ENCODE data around the gene RER1. TPM values are rescaled to one million over a fixed set of nuclear protein-coding genes. Genes with fewer than 3 reads are reported as not detected.
A peak's percentile ranks its signal among the peaks of the same experiment; 100 is the strongest.

Gene RER1
- total RNA-seq, 1 donor from 2014 or later: 163 TPM

DNA sequence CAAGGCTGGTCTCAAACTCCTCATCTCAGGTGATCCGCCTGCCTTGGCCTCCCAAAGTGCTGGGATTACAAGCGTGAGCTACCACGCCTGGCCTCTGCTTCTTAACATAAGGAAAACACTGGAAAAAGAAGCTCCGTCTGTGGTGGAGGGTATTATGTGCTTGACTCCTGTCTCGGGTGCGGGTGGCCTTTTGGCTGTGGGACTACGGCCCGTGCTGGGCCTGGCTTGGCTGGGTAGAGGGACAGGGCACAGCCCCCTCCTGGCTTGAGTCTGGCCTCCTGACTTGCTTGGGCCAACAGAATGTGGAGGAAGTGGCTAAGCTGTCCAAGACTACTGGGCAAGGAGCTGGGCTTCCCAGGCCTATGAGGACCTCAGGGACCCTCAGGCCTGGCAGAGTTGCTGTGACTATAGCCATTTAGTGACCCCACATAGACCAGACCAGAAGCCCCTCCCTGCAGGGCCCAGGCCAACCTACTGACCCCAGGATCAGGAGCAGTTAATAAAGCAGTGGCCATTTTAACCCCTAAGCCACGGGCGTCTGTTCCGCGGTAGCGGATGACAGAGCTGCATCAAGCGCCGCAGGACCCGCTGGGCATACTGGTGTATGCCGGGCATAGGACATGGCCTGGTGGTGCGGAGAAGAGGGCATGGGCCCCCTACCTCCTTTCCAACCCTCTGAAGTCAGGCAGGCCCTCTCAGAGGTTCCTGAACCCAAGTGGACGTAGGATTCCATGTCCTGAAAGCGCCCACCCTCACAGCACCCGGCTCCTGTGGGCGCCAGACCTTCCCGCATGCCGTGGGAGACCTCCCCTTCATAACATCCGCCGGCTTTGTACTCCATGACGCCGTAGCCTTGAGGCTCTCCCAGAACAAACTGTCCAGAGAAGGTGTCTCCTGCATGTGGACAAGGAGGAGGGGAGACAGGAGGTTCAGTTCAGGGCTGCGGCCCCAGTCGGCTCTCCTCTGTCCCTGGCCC is 4.7 kb upstream of the RER1 start:
- DNase-seq (ENCODE audit: low spot score): no peak
- ATAC-seq: no peak

DNA sequence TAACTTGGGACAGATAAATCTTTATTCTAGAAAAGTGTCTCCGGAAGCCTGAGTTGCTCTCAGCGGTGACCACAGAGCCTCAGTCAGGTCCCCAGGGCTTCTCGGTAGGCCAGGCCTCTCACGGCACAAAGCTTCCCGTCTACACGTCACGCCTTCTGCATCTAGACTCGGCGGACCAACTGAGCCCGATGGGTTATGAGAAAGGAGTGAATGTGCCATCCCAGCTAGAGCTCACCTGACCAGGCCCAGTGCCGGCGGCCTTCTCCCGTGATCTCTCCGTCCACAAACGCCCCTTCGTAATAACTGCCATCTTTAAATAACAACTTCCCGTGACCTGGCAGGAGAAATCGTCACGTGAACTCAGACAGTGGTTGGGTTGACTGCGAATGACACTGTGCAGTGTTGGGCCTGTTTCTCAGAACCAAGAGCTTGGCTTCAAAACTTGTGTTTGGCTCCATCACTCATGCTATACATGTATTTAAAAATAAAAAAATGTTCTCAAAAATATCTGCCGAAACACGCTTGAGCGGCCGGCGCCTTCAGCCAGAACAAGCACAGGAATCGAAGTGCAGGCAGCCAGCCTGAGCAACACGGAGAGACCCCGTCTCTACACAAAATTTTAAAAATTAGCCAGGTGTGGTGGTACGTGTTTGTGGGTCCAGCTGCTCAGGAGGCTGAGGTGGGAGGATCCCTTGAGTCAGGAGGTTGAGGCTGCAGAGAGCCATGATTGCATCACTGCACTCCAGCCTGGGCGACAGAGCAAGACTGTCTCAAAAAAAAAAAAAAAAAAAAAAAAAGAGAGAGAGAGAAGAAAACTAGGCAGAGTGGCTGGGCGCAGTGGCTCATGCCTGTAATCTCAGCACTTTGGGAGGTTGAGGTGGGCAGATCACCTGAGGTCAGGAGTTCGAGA is 3.4 kb upstream of the RER1 start:
- DNase-seq (ENCODE audit: low spot score): no peak
- ATAC-seq: no peak

DNA sequence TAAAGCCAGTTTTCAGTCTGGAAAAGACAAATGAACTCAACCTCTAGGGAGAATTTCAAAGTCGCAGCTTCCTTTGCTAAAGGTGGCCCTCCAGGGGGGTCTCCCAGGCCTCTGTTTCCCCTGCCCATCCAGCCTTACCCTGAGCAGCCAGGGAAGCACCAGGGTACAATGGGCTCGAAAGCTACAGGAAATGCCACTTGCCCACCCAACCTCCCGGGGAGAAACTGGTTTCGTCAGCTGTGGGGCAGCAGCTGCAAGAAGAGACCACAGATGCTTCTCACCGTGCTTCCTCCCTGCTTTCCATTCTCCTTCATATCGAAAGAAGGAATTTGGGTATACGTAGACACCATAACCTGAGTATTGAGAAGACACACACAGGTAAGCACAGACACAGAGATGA is 2.0 kb upstream of the RER1 start:
- ATAC-seq: no peak
- DNase-seq (ENCODE audit: low spot score): no peak

DNA sequence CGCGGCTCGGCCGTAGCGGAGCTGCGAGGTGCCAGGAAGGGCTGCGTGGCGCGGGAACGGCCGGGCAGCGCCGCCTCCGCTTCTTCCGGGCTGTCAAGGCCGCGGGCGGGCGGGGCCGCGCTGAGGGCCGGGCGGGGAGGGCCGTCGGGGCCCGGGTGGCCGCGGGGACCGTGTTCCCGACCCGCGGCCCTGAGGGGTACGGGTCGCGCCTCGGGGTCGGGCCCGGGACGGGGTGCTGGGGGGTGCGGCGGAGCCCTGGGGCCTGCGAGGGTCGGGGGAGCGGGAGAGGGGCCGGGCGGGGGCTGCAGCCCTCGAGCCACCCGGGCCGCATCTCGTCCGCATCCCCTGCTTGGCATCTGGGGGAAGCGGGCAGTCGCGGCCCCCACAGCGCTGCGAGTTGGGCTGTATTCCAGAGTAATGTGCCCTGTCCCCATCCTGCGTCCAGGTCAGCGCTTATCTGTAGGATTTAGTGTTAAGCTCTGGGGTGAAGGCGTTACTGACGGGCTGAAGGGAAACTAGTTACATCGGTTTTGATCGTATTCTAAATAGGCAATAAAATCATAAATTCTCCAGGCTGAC is 379 bp downstream of the RER1 start:
- ATAC-seq (peak; percentile 39), DNase-seq (ENCODE audit: low spot score) (no peak)

DNA sequence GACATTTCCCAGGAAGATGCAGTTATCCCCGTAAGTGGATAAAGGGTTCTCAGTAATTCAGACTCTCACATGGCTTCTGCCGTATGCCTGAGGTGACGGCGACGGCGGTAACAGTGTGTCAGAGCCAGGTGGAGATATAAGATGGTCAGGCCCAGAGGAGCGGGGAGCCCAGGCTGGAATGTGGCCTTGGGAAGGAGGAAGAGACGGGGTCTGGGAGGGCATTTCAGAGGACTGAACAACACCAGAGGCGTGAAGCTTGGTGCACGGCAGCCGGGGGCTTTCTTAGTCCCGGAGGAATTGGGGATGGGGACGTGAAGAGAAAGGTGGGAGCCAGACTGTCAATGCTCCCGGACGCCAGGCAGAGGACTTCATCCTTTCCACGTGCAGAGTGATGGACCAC is 1.0 kb downstream of the RER1 start:
- DNase-seq (ENCODE audit: low spot score) (no peak), ATAC-seq (no peak)

DNA sequence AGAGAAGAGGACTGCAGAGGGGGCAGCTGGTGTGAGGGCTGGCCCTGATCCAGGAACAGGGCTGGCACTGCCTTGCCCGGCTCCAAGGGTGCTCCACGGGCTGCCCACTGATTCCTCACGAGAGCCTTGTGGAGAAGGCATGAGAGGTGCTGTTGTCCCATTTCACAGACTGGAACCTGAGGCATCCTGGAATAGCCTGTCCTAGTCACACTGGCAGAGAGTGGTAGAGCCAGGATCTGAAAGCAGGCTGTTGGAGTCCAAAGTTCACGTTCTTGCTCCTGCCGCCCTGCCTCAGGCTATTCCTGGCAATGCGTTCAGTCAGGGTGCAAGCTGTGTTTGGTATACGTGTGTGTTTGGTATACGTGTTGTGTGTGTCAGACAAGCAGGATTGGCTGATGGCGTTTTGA is 1.8 kb downstream of the RER1 start:
- DNase-seq (ENCODE audit: low spot score): peak; percentile 66
- peak; percentile 46 for ATAC-seq

DNA sequence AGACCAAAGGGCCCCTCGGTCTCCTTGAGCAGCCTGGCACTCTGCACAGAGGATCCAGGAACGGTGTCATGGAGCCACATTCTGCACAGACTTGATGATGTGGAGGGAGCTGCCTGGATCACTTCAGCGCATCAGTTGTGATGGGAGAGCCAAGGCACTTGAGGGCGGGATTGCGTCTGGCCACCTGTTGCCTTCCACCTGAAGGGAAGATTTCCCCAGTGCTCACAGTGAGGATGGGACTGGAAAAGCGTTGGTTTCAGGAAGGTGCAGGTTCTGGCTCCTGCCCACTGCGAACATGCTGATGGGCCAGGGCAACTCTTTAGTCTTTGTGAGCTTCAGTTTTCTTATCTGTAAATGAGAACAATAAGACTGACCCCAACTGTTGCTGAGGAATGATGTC is 2.6 kb downstream of the RER1 start:
- ATAC-seq: no peak
- no peak for DNase-seq (ENCODE audit: low spot score)

DNA sequence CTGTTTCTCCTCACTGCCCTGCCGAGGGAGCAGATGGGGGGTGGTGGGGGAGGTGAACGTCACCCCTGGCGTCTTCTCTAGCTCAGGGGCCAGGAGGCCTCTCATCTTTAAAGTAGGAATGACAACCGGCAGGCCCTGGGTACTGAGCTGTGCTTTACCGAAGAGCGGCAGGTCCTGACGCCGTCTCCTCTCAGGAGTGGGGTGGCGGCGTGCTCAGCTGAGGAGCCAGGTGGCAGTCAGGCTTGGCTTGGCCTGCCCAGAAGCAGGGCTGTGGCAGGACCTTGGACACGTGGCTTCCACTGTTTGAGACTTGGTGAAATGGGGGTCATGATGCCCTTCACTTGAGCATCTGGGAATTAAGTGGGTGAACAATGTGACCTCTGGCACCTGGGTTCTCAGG is 3.1 kb downstream of the RER1 start:
- ATAC-seq (no peak), DNase-seq (ENCODE audit: low spot score) (no peak)

DNA sequence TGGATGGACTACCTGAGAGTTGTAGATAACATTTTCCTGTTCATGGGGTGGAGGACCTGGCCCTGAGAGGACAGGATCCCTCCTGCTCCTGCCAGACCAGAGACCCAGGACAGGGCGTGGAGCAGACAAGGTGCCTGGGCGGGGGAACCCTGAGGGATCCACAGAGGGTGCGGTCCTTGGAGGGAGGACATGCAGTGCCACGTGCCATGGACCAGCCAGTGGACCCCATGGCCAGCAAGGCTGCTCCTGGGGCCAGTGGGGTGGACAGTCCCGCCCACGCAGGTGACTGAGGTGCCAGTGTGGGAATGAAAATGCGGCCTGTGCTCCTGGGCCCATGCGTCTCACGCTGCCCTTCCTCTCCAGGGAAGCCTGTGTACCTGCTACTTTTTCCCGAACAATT is 3.6 kb downstream of the RER1 start:
- DNase-seq (ENCODE audit: low spot score): no peak

DNA sequence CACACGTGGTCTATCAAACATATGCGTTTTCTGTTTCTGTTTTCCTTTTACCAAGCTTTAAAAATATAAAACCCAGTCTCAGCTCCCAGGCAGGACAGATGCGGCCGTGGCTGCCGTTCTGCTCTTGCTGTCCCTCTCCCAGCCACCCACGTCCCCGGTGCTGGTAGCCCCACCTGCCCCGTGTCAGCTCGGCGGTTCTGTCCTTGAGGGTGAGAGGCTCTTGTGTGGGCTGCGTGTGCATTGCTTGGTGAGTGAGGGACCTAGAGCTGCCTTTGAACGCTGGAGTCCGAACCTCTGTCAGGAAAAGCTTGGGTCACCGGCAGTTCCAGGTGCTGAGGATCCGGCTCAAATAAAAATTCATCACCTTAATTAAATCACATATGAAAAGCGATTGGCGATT is 4.4 kb downstream of the RER1 start:
- DNase-seq (ENCODE audit: low spot score) (no peak), ATAC-seq (no peak)

More for the DNA sequence above, 3.6 kb downstream of the RER1 start:
- no peak for ATAC-seq

DNA sequence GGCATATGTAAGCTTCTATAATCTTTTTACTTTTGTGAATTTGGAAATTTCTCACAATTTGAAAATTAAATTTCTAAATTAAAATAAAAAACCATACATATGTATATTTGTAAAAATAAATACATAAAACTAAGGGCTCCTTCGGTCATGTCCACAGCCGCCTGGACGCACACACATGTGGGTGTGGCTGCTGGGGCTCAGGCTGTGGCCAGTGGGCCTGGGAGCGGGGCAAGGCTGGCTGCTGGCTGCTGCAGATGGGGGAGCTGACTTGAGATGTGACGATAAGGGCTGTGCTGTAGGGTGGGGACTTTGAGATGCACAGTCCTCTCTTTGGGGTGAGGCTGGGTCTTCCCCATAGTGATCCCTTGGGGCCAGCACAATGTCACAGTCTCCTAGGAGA is 4.8 kb downstream of the RER1 start:
- ATAC-seq (no peak), DNase-seq (ENCODE audit: low spot score) (no peak)

DNA sequence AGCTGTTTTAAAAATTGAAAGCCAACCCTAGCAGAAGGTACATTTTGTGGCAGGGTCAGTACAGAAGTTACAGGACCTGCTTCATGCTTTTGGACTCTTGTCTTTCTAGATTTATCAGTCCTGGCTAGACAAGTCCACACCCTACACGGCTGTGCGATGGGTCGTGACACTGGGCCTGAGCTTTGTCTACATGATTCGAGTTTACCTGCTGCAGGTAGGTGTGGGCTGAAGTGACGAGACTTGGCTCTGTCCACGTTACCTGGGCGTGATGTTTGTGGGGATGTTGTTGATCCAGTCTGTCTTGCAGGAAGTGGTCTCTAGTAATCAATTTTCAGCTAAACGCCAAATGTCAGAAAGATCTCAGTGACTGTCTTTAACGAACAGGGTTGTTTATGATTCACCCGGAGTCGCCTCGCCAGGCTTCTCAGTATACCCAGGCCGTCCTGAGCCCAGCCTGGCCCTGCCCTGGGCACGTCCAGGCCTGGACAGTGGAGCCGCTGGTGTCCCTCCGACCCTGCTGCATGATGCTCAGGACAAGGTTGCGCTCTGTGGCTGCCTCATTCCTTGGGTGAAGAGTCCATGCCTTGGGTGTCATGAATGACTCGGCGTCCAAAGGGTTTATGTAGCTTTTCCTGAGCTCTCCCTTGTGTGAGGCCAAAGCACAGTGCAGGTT is 5.5 kb downstream of the RER1 start:
- no peak for ATAC-seq

DNA sequence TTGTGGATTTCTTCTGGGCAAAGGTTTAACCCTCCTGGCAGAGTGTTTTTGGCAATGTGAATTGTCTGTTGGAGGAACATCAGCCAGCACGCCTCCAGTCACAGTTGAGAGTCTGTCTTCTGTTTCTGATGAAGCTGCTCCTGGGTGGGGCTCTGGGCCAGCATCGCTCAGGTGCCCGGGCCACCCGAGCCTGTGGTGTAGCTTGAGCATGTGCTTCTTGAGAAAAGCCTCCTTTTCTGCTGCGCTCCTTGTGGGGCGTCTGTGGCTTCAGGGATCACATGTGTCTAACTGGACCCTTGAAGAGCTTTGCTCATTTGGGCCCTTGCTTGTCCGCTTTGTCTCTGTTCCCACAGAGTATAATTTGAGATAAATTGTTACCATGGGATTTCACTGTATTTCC is 7.2 kb downstream of the RER1 start:
- no peak for DNase-seq (ENCODE audit: low spot score)
- no peak for ATAC-seq

More for the DNA sequence above, 5.5 kb downstream of the RER1 start:
- DNase-seq (ENCODE audit: low spot score): no peak

DNA sequence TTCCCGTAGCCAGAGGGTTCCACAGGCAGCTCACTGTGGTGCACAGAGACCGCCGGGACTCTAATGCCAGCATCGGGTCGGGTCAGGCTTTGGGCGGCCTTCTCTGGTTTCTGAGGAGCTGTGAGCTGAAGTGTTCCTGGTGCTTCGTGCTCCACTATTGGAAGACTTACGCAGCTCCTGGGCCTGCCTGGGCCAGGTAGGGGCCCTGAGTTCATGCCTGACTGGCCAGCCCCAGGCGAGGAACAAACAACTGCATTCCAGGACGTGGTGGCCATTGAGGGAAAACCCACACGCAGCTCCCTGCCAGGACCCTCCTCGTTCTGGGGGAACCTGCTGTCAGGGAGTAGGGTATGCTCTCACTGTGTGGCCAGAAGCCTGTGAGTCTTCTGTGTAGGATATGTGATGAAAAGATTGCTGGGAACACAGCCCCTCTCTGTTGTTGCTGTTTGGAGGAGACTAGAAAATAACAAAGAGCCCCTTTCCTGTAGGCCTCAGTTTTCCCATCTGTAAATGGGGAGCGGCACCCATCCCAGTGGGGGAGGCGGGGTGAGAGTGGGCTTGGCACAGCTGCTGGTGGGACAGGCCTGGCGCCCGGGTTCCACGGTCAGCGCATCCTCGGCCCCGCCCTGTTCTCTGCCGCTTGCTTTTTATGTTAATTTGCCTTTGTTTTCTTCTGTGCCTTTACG is 8.4 kb downstream of the RER1 start:
- DNase-seq (ENCODE audit: low spot score) (no peak), ATAC-seq (no peak)

DNA sequence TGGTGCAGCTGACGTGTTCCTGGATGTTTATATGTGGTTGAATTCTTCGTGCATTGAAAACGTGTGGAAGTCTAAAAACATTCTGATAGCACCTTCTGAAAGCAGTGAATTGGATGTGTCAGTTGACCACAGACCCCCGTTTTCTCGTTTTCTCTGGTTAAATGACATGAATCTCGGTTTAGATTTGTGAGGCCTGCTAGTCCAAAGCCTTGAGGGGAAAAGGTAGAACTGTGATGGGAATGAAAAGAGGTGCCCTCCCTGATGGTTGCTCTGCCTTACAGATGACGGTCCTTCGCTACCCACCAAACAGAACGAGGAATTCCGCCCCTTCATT is 8.9 kb downstream of the RER1 start:
- ATAC-seq: no peak
- DNase-seq (ENCODE audit: low spot score): no peak

DNA sequence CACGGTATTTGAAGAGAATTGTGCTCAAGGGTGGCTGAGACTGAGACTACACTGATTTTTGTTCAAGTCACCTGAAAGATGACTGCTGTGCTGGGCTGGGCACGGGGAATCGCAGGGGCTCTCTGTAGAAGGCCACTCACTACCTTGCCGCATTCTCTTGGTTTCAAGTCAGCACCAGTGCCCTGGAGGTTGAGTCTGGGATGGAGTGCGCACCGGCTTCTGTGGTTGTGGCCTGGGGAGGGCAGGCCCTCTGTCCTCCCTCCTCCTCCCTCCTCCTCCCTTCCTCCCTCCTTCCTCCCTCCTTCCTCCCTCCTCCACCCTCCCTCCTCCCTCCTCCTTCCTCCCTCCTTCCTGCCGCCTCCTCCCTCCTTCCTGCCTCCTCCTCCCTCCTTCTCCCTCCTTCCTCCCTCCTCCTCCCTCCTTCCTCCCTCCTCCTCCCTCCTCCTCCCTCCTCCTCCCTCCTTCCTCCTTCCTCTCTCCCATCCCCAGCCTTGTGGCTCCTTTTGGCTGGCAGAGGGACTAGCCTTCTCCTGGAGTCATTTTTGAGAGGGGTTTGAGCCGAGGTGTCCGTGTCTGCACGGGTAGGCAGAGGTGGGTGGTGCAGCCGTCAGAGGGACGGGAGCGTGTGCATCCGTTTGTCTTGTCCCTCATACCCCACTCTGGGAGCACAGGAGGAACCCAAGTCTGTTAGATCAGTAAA is 9.5 kb downstream of the RER1 start:
- DNase-seq (ENCODE audit: low spot score): no peak
- no peak for ATAC-seq

DNA sequence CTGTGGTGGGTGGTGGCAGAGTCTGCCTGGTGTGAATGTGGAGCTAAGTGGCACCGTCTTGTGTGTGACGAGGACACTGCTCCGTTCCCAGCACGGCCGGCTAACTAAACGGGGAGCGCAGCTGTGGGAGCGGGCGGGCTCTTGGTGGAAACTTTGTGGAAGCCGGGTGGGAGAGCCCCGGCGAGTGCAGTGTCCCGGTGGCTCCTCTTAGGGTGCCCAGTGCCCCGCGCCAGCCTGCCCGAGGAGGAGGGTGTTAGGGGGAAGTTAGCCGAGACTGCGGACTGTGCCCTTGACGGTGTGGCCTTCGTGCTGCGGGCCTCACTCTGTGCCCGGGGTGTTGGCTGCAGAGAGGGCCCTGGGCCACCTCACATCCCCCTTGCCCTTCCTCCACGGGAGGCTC is 10.8 kb downstream of the RER1 start:
- ATAC-seq: no peak
- no peak for DNase-seq (ENCODE audit: low spot score)

DNA sequence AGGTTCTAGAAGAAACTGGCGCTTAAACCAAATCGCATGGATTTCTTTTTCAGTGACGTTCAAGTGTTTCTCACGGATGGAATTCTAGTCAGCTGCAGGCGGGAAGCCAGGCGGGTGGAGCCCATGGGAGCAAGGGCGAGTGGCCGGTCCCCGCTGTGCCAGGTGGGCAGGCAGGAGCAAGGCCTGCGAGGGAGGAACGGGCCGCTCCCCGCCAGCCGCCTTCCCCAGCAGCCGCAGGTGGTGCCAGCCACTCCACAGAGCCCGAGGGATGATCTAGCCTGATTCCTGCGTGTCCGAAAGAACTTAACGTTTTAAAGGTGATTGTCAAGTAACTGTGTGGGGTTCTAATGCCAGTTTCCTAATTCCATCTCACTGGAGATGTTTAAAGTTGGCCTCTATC is 11.6 kb downstream of the RER1 start:
- DNase-seq (ENCODE audit: low spot score) (no peak), ATAC-seq (no peak)

DNA sequence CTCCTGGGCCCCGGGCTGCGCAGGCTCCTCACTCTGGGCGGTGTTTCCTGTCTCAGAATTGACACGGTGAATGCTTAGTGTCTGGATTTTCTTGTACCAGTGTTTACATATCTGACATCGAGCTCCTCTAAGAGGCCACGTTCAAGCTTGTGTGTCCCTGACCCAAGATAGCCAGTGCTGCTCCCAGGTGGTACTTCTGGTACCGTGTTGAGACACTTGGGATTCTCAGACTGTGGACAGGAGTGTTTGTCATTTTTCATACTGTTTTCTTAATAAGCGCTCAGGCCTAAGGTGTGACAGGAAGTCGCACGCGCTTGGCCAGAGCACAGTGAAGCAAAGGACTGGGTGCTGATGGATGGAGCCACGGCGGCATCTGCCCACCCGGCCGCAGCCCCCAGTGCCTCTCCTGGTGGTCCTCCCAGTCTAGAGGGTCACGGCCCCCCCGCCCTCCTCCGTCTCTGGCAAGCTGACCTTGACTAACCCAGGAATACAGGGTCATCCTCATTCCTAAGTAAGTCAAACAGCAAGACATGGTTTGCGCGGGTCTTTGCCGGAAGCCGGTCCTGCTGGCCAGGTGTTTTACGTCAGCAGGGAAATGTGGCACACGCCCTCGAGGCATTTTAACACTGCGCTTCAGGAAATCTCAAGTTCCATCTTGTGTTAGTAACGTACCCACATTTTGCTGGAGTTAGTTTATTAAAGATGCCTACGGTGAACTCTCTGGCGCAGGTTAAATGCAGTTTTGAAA is 12.7 kb downstream of the RER1 start:
- DNase-seq (ENCODE audit: low spot score): no peak

More for the DNA sequence above, 12.7 kb downstream of the RER1 start:
- ATAC-seq: no peak

Data from left lobe of liver (tissue), 2 donors.